HG03108 (cell line): ENCODE data around the gene FYCO1.

Experiments
- ATAC-seq: cut with Tn5 transposase; IDR thresholded peaks from one replicate; pipeline ENCODE4 v1.9.1; 2021; ENCODE audit warnings: moderate library complexity; ENCODE audit not compliant: unreplicated experiment

The FYCO1 gene

GRCh38 chr3:45965653-45966052 lies 30.0 kb downstream of the FYCO1 start:
- ATAC-seq: no peak

GRCh38 chr3:45965253-45965652 lies 30.4 kb downstream of the FYCO1 start:
- ATAC-seq: no peak

GRCh38 chr3:45964139-45964538 lies 31.5 kb downstream of the FYCO1 start:
- no peak for ATAC-seq

- no peak for ATAC-seq
Measured at GRCh38 chr3:45962033-45962432, 33.6 kb downstream of the FYCO1 start.

- ATAC-seq: no peak
Measured at GRCh38 chr3:45960289-45960688, 35.3 kb downstream of the FYCO1 start.

- ATAC-seq: no peak
Measured at GRCh38 chr3:45959201-45959600, 36.4 kb downstream of the FYCO1 start.

- ATAC-seq: no peak
Measured at GRCh38 chr3:45958321-45958791, 37.3 kb downstream of the FYCO1 start.

GRCh38 chr3:45957586-45957985 lies 38.0 kb downstream of the FYCO1 start:
- no peak for ATAC-seq

GRCh38 chr3:45955706-45956105 lies 39.9 kb downstream of the FYCO1 start:
- ATAC-seq: no peak

GRCh38 chr3:45955017-45955647 lies 40.5 kb downstream of the FYCO1 start:
- ATAC-seq: no peak

GRCh38 chr3:45954306-45954705 lies 41.3 kb downstream of the FYCO1 start:
- ATAC-seq: no peak

GRCh38 chr3:45953536-45953935 lies 42.1 kb downstream of the FYCO1 start:
- no peak for ATAC-seq

GRCh38 chr3:45952456-45952855 lies 43.2 kb downstream of the FYCO1 start:
- no peak for ATAC-seq

- ATAC-seq: no peak
Measured at GRCh38 chr3:45951946-45952345, 43.7 kb downstream of the FYCO1 start.

- ATAC-seq: no peak
Measured at GRCh38 chr3:45950686-45951600, 44.7 kb downstream of the FYCO1 start.

- ATAC-seq: no peak
Measured at GRCh38 chr3:45950131-45950530, 45.5 kb downstream of the FYCO1 start.

- ATAC-seq: no peak
Measured at GRCh38 chr3:45949432-45949831, 46.2 kb downstream of the FYCO1 start.

GRCh38 chr3:45948881-45949280 lies 46.7 kb downstream of the FYCO1 start:
- no peak for ATAC-seq

- no peak for ATAC-seq
Measured at GRCh38 chr3:45948311-45948781, 47.3 kb downstream of the FYCO1 start.

GRCh38 chr3:45947361-45947760 lies 48.3 kb downstream of the FYCO1 start:
- ATAC-seq: no peak

- no peak for ATAC-seq
Measured at GRCh38 chr3:45946875-45947274, 48.7 kb downstream of the FYCO1 start.

- no peak for ATAC-seq
Measured at GRCh38 chr3:45946307-45946706, 49.3 kb downstream of the FYCO1 start.
